ENCODE data around the gene DTX4.

Gene DTX4

GRCh38 chr11:59221441-59221840 lies 49.5 kb downstream of the DTX4 start:
- DNase-seq, result no peak

- peak; percentile 69 for DNase-seq
Observed at GRCh38 chr11:59222464-59223060, 50.6 kb downstream of the DTX4 start.

GRCh38 chr11:59223177-59223576 lies 51.2 kb downstream of the DTX4 start:
- no peak for DNase-seq

GRCh38 chr11:59223611-59224010 lies 51.7 kb downstream of the DTX4 start:
- no peak for DNase-seq

GRCh38 chr11:59224351-59224928 lies 52.5 kb downstream of the DTX4 start:
- DNase-seq, result peak; percentile 10

GRCh38 chr11:59225017-59225416 lies 53.1 kb downstream of the DTX4 start:
- DNase-seq, result no peak

GRCh38 chr11:59226396-59226795 lies 54.5 kb downstream of the DTX4 start:
- DNase-seq, result no peak

- DNase-seq, result no peak
Observed at GRCh38 chr11:59240322-59240721, 68.4 kb downstream of the DTX4 start.

GRCh38 chr11:59243633-59244032 lies 71.7 kb downstream of the DTX4 start:
- no peak for DNase-seq

GRCh38 chr11:59247531-59248227 lies 75.7 kb downstream of the DTX4 start:
- peak; percentile 20 for DNase-seq

- no peak for DNase-seq
Observed at GRCh38 chr11:59249535-59249934, 77.6 kb downstream of the DTX4 start.

- no peak for DNase-seq
Observed at GRCh38 chr11:59253001-59253400, 81.1 kb downstream of the DTX4 start.

- no peak for DNase-seq
Observed at GRCh38 chr11:59254286-59254685, 82.4 kb downstream of the DTX4 start.

GRCh38 chr11:59255281-59255680 lies 83.3 kb downstream of the DTX4 start:
- DNase-seq, result no peak

Data from SIG-M5 (cell line).